M059J (cell line): Measurements from ENCODE around the gene MICAL3. TPM values are rescaled to one million over a fixed set of nuclear protein-coding genes. Genes with fewer than 3 reads are reported as not detected.
A peak's percentile ranks its signal among the peaks of the same experiment; 100 is the strongest.
"Not testable (repeated sequence)": the region's sequence is repeated elsewhere in the genome, so short reads cannot be mapped to it uniquely, and the experiment has no call there.

ENCODE experiments used
- DNase-seq: peaks from one replicate; pipeline ENCODE4 v3.0.0-alpha.2; 2012; ENCODE audit warnings: low read depth
- total RNA-seq: library from RNA; depleted of rRNA; stranded (reverse); fragments of >200 nt; shearing (Covaris generic); gene quantifications from 2 replicates; pipeline ENCODE4 v1.2.3, GENCODE V29; 2014

Gene MICAL3
- total RNA-seq, 1 experiment from 2014 or later = 33.6 TPM

GRCh38 chr22:17888855-17889254 is 135.5 kb downstream of the MICAL3 start:
- DNase-seq = no peak

GRCh38 chr22:17888439-17888838 is 135.9 kb downstream of the MICAL3 start:
- DNase-seq = no peak

- DNase-seq = no peak
These were observed 139.5 kb downstream of the MICAL3 start for GRCh38 chr22:17884893-17885292.

GRCh38 chr22:17884084-17884483 is 140.3 kb downstream of the MICAL3 start:
- no peak for DNase-seq

- no peak for DNase-seq
These were observed 141.0 kb downstream of the MICAL3 start for GRCh38 chr22:17883356-17883755.

- DNase-seq = no peak
These were observed 141.6 kb downstream of the MICAL3 start for GRCh38 chr22:17882727-17883126.

GRCh38 chr22:17882162-17882561 is 142.2 kb downstream of the MICAL3 start:
- peak; percentile 14 for DNase-seq

- DNase-seq = no peak
These were observed 143.0 kb downstream of the MICAL3 start for GRCh38 chr22:17881366-17881765.

- DNase-seq = no peak
These were observed 143.9 kb downstream of the MICAL3 start for GRCh38 chr22:17880468-17880867.

GRCh38 chr22:17880020-17880419 is 144.3 kb downstream of the MICAL3 start:
- no peak for DNase-seq

- no peak for DNase-seq
These were observed 145.4 kb downstream of the MICAL3 start for GRCh38 chr22:17878941-17879340.

GRCh38 chr22:17878186-17878694 is 146.1 kb downstream of the MICAL3 start:
- no peak for DNase-seq

GRCh38 chr22:17876878-17877855 is 147.2 kb downstream of the MICAL3 start:
- DNase-seq = not testable (repeated sequence)

GRCh38 chr22:17876306-17876831 is 148.0 kb downstream of the MICAL3 start:
- DNase-seq = peak; percentile 6

GRCh38 chr22:17875631-17876030 is 148.7 kb downstream of the MICAL3 start:
- no peak for DNase-seq

GRCh38 chr22:17875156-17875555 is 149.2 kb downstream of the MICAL3 start:
- DNase-seq = no peak

GRCh38 chr22:17874231-17874905 is 150.0 kb downstream of the MICAL3 start:
- no peak for DNase-seq

GRCh38 chr22:17873804-17874203 is 150.6 kb downstream of the MICAL3 start:
- no peak for DNase-seq

GRCh38 chr22:17873116-17873515 is 151.2 kb downstream of the MICAL3 start:
- no peak for DNase-seq

GRCh38 chr22:17872471-17872870 is 151.9 kb downstream of the MICAL3 start:
- peak; percentile 26 for DNase-seq

GRCh38 chr22:17871726-17872458 is 152.5 kb downstream of the MICAL3 start:
- no peak for DNase-seq

GRCh38 chr22:17870407-17870806 is 154.0 kb downstream of the MICAL3 start:
- DNase-seq = no peak
